ENCODE measurements around the gene BNC2. TPM values are rescaled to one million over a fixed set of nuclear protein-coding genes. Genes with fewer than 3 reads are reported as not detected.

Gene BNC2
- total and polyA plus RNA-seq, 5 donors from 2014 or later, result not detected

GRCh38 chr9:16369427-16369826 lies 501.0 kb downstream of the BNC2 start:
- H3K4me3 Mint-ChIP-seq, result no peak overlapping the region
- ATAC-seq (ENCODE audit: low read depth in 2 of 2), result no peak

DNA sequence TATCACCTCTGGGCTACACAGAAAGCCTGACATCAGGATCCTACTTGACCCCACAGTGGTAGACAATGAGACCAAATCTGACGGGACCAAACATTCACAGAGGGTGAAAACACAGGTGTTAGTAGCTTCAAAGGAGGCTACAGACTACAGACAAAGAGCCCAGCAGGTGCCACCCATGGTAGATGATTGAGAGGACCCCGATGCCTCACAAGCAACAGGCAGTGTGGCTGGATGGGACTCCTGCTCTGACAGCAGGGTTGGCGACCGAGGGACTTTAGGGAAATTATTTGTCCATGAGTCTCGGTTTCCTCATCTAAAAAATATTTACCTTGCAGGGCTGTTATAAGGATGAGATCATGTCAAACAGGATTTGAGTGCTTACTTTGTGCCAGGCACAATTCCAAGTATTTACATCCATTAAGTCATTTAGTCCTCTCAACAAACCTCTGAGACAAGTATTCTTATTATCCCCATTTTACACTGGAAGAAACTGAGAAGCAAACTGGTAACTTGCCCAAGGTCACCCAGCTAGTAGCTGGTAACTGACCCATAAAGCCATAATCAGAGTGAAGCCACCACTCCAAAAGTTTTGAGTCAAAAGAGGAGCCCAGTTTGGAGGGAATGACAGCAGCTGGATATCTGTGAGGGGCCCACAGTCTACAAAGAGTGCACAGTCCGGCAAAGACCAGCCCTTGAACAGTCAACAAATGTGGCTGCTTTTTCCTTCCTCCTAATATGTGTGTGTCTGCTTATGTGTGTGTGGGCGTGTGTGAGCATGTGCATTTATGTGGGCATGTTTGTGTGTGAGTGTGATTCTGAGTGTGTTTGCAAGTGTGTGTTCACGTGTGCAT lies 502.0 kb downstream of the BNC2 start:
- no peak overlapping the region for H3K27ac ChIP-seq (ENCODE audit: insufficient read depth, low read length, poor library complexity, severe bottlenecking)
- no peaks in the 10 kb centered on the region for H3K36me3 Mint-ChIP-seq
- H3K4me3 Mint-ChIP-seq, result no peak overlapping the region
- H3K27me3 Mint-ChIP-seq, result no peaks in the 10 kb centered on the region
- peaks cover 0 to 9% (median 2%) of the 10 kb centered on the region in 7 donors for H3K9me3 Mint-ChIP-seq
- no peak overlapping the region for H3K4me3 ChIP-seq (ENCODE audit: low read depth, low read length)
- H3K4me1 Mint-ChIP-seq, result no peaks in the 10 kb centered on the region
- no peaks in the 10 kb centered on the region for H3K4me1 ChIP-seq (ENCODE audit: control insufficient read depth, insufficient read depth, low read length, poor library complexity, severe bottlenecking)
- ATAC-seq (ENCODE audit: low read depth in 2 of 2), result no peak
- H3K36me3 ChIP-seq (ENCODE audit: control insufficient read depth, insufficient read depth, low read length), result no peaks in the 10 kb centered on the region
- no peak for DNase-seq
- no peaks in the 10 kb centered on the region for H3K27me3 ChIP-seq (ENCODE audit: control insufficient read depth, insufficient read depth, low read length)
- no peak overlapping the region for H3K27ac Mint-ChIP-seq
- H3K9me3 ChIP-seq (ENCODE audit: control insufficient read depth in 2 of 2, low read length in 2 of 2), result no peaks in the 10 kb centered on the region

More at GRCh38 chr9:16369427-16369826, 501.0 kb downstream of the BNC2 start:
- Mint-ChIP-seq H3K27me3 (no peaks in the 10 kb centered on the region), H3K9me3 (peaks cover 0 to 9% (median 4%) of the 10 kb centered on the region in 7 donors), H3K4me1 (no peaks in the 10 kb centered on the region), H3K36me3 (no peaks in the 10 kb centered on the region), H3K27ac (no peak overlapping the region)
- no peaks in the 10 kb centered on the region for H3K27me3 ChIP-seq (ENCODE audit: control insufficient read depth, insufficient read depth, low read length)
- DNase-seq, result no peak
- H3K4me1 ChIP-seq (ENCODE audit: control insufficient read depth, insufficient read depth, low read length, poor library complexity, severe bottlenecking), result no peaks in the 10 kb centered on the region
- H3K36me3 ChIP-seq (ENCODE audit: control insufficient read depth, insufficient read depth, low read length), result no peaks in the 10 kb centered on the region
- H3K9me3 ChIP-seq (ENCODE audit: control insufficient read depth in 2 of 2, low read length in 2 of 2), result no peaks in the 10 kb centered on the region
- no peak overlapping the region for H3K27ac ChIP-seq (ENCODE audit: insufficient read depth, low read length, poor library complexity, severe bottlenecking)
- no peak overlapping the region for H3K4me3 ChIP-seq (ENCODE audit: low read depth, low read length)

DNA sequence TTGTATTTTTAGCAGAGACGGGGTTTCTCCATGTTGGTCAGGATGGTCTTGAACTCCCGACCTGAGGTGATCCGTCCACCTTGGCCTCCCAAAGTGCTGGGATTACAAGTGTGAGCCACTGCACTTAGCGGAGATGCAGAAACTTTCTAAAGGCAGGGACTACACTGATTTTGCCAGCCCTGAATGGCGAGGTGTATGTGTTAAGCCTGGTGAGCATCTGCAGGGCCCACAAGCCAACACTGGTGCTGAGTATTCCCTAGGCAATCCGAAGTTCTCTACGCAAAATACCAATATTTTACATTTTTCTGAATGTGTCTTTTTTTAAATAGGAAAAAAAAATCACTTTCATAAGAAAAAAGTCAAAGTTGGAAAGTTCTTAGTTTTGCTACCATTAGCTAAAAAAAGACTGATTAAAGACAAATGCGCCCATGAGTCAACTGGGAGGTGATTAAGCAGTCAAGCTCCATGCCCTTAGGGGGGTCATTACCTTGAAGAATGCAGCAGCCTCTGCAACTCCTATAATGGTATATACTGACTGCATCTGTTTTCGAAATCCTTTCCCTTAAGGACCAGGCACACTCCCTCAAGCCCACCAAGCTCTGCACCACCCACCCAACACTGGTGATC lies 502.8 kb downstream of the BNC2 start:
- no peak overlapping the region for H3K4me3 ChIP-seq (ENCODE audit: low read depth, low read length)
- no peaks in the 10 kb centered on the region for H3K9me3 ChIP-seq (ENCODE audit: control insufficient read depth in 2 of 2, low read length in 2 of 2)
- no peak overlapping the region for H3K4me3 Mint-ChIP-seq
- H3K36me3 Mint-ChIP-seq, result no peaks in the 10 kb centered on the region
- no peaks in the 10 kb centered on the region for H3K4me1 ChIP-seq (ENCODE audit: control insufficient read depth, insufficient read depth, low read length, poor library complexity, severe bottlenecking)
- no peak overlapping the region for H3K27ac Mint-ChIP-seq
- H3K27ac ChIP-seq (ENCODE audit: insufficient read depth, low read length, poor library complexity, severe bottlenecking), result no peak overlapping the region
- no peaks in the 10 kb centered on the region for H3K36me3 ChIP-seq (ENCODE audit: control insufficient read depth, insufficient read depth, low read length)
- ATAC-seq (ENCODE audit: low read depth in 2 of 2) (no peak), DNase-seq (no peak)
- no peaks in the 10 kb centered on the region for H3K27me3 ChIP-seq (ENCODE audit: control insufficient read depth, insufficient read depth, low read length)
- H3K9me3 Mint-ChIP-seq, result peaks cover 0 to 9% (median 2%) of the 10 kb centered on the region in 7 donors
- H3K27me3 Mint-ChIP-seq, result no peaks in the 10 kb centered on the region
- no peaks in the 10 kb centered on the region for H3K4me1 Mint-ChIP-seq

GRCh38 chr9:16364347-16364746 lies 506.1 kb downstream of the BNC2 start:
- no peak overlapping the region for H3K4me3 ChIP-seq (ENCODE audit: low read depth, low read length)
- H3K9me3 ChIP-seq (ENCODE audit: control insufficient read depth in 2 of 2, low read length in 2 of 2), result no peaks in the 10 kb centered on the region
- Mint-ChIP-seq H3K4me1 (no peaks in the 10 kb centered on the region), H3K27me3 (no peaks in the 10 kb centered on the region), H3K36me3 (no peaks in the 10 kb centered on the region), H3K4me3 (no peak overlapping the region), H3K27ac (no peak overlapping the region), H3K9me3 (peaks cover 0 to 7% (median 1%) of the 10 kb centered on the region in 7 donors)
- ATAC-seq (ENCODE audit: low read depth in 2 of 2) (no peak), DNase-seq (no peak)
- H3K27ac ChIP-seq (ENCODE audit: insufficient read depth, low read length, poor library complexity, severe bottlenecking), result no peak overlapping the region
- no peaks in the 10 kb centered on the region for H3K4me1 ChIP-seq (ENCODE audit: control insufficient read depth, insufficient read depth, low read length, poor library complexity, severe bottlenecking)
- H3K36me3 ChIP-seq (ENCODE audit: control insufficient read depth, insufficient read depth, low read length), result no peaks in the 10 kb centered on the region
- H3K27me3 ChIP-seq (ENCODE audit: control insufficient read depth, insufficient read depth, low read length), result no peaks in the 10 kb centered on the region

- Histone ChIP-seq H3K4me3 (ENCODE audit: low read depth, low read length) (no peak overlapping the region), H3K4me1 (ENCODE audit: control insufficient read depth, insufficient read depth, low read length, poor library complexity, severe bottlenecking) (no peaks in the 10 kb centered on the region), H3K36me3 (ENCODE audit: control insufficient read depth, insufficient read depth, low read length) (no peaks in the 10 kb centered on the region), H3K9me3 (ENCODE audit: control insufficient read depth in 2 of 2, low read length in 2 of 2) (no peaks in the 10 kb centered on the region), H3K27ac (ENCODE audit: insufficient read depth, low read length, poor library complexity, severe bottlenecking) (no peak overlapping the region), H3K27me3 (ENCODE audit: control insufficient read depth, insufficient read depth, low read length) (no peaks in the 10 kb centered on the region)
- DNase-seq (no peak), ATAC-seq (ENCODE audit: low read depth in 2 of 2) (no peak)
- Mint-ChIP-seq H3K27me3 (no peaks in the 10 kb centered on the region), H3K9me3 (peaks cover 0 to 8% (median 2%) of the 10 kb centered on the region in 7 donors), H3K4me3 (no peak overlapping the region), H3K4me1 (no peaks in the 10 kb centered on the region), H3K36me3 (no peaks in the 10 kb centered on the region), H3K27ac (no peak overlapping the region)
Measured at GRCh38 chr9:16363916-16364315, 506.6 kb downstream of the BNC2 start.

- no peak overlapping the region for H3K4me3 Mint-ChIP-seq
- H3K4me1 Mint-ChIP-seq, result no peaks in the 10 kb centered on the region
- no peaks in the 10 kb centered on the region for H3K36me3 Mint-ChIP-seq
- DNase-seq (no peak), ATAC-seq (ENCODE audit: low read depth in 2 of 2) (no peak)
- Histone ChIP-seq H3K27me3 (ENCODE audit: control insufficient read depth, insufficient read depth, low read length) (no peaks in the 10 kb centered on the region), H3K9me3 (ENCODE audit: control insufficient read depth in 2 of 2, low read length in 2 of 2) (no peaks in the 10 kb centered on the region), H3K36me3 (ENCODE audit: control insufficient read depth, insufficient read depth, low read length) (no peaks in the 10 kb centered on the region), H3K4me3 (ENCODE audit: low read depth, low read length) (no peak overlapping the region), H3K27ac (ENCODE audit: insufficient read depth, low read length, poor library complexity, severe bottlenecking) (no peak overlapping the region), H3K4me1 (ENCODE audit: control insufficient read depth, insufficient read depth, low read length, poor library complexity, severe bottlenecking) (no peaks in the 10 kb centered on the region)
- no peak overlapping the region for H3K27ac Mint-ChIP-seq
- no peaks in the 10 kb centered on the region for H3K27me3 Mint-ChIP-seq
- peaks cover 0 to 6% (median 2%) of the 10 kb centered on the region in 7 donors for H3K9me3 Mint-ChIP-seq
Measured at GRCh38 chr9:16363073-16363781, 507.2 kb downstream of the BNC2 start.

- Histone ChIP-seq H3K4me1 (ENCODE audit: control insufficient read depth, insufficient read depth, low read length, poor library complexity, severe bottlenecking) (no peaks in the 10 kb centered on the region), H3K27me3 (ENCODE audit: control insufficient read depth, insufficient read depth, low read length) (no peaks in the 10 kb centered on the region), H3K4me3 (ENCODE audit: low read depth, low read length) (no peak overlapping the region), H3K9me3 (ENCODE audit: control insufficient read depth in 2 of 2, low read length in 2 of 2) (no peaks in the 10 kb centered on the region), H3K36me3 (ENCODE audit: control insufficient read depth, insufficient read depth, low read length) (no peaks in the 10 kb centered on the region), H3K27ac (ENCODE audit: insufficient read depth, low read length, poor library complexity, severe bottlenecking) (no peak overlapping the region)
- Mint-ChIP-seq H3K4me1 (no peaks in the 10 kb centered on the region), H3K27ac (no peak overlapping the region), H3K4me3 (no peak overlapping the region), H3K9me3 (peaks cover 0 to 6% (median 3%) of the 10 kb centered on the region in 7 donors), H3K36me3 (no peaks in the 10 kb centered on the region), H3K27me3 (no peaks in the 10 kb centered on the region)
- DNase-seq (no peak), ATAC-seq (ENCODE audit: low read depth in 2 of 2) (no peak)
Measured at GRCh38 chr9:16361939-16362338, 508.5 kb downstream of the BNC2 start.
